Smooth muscle cell (in vitro differentiated cells): ENCODE results near the gene CTSD. TPM values are rescaled to one million over a fixed set of nuclear protein-coding genes. Genes with fewer than 3 reads are reported as not detected.

Experiments
- DNase-seq: peaks from one replicate; lab custom pipeline; 2025; ENCODE audit not compliant: unreplicated experiment; lab: John Stamatoyannopoulos, UW
- H2AFZ ChIP-seq: fragments of 200-600 bp; sonication (generic); 2 replicates; pipeline ENCODE4 v1.6.0; 2016; ENCODE audit warnings: antibody characterized with exemption, low read depth, mild to moderate bottlenecking
- H3F3A ChIP-seq: fragments of 200-600 bp; sonication (generic); 2 replicates; pipeline ENCODE4 v1.6.0; 2017; ENCODE audit warnings: antibody characterized with exemption, low read depth
- H3K27ac ChIP-seq: fragments of 200-600 bp; sonication (generic); 2 replicates; pipeline ENCODE4 v1.5.1; 2016; ENCODE audit warnings: low read depth, mild to moderate bottlenecking
- H3K27me3 ChIP-seq: fragments of 200-600 bp; sonication (generic); 2 replicates; pipeline ENCODE4 v1.6.1; 2016; ENCODE audit warnings: low read depth, mild to moderate bottlenecking
- H3K36me3 ChIP-seq: fragments of 200-600 bp; sonication (generic); 2 replicates; pipeline ENCODE4 v1.5.1; 2016; ENCODE audit warnings: low read depth
- H3K4me1 ChIP-seq: fragments of 200-600 bp; sonication (generic); 2 replicates; pipeline ENCODE4 v1.5.1; 2016; ENCODE audit warnings: low read depth
- H3K4me2 ChIP-seq: fragments of 200-600 bp; sonication (generic); 2 replicates; pipeline ENCODE4 v1.6.0; 2016; ENCODE audit warnings: mild to moderate bottlenecking
- H3K4me3 ChIP-seq: fragments of 200-600 bp; sonication (generic); 2 replicates; pipeline ENCODE4 v1.5.1; 2016; ENCODE audit warnings: mild to moderate bottlenecking
- H3K79me2 ChIP-seq: fragments of 200-600 bp; sonication (generic); 2 replicates; pipeline ENCODE4 v1.6.0; 2016; ENCODE audit warnings: low read depth, mild to moderate bottlenecking
- H3K9ac ChIP-seq: fragments of 200-600 bp; sonication (generic); 2 replicates; pipeline ENCODE4 v1.6.0; 2016; ENCODE audit warnings: low read depth
- H3K9me3 ChIP-seq: fragments of 200-600 bp; sonication (generic); replicated peaks from 2 replicates; pipeline ENCODE4 v1.5.1; 2016; ENCODE audit warnings: low read depth
- H4K20me1 ChIP-seq: fragments of 200-600 bp; sonication (generic); 2 replicates; pipeline ENCODE4 v1.6.0; 2016; ENCODE audit warnings: low read depth
- CTCF ChIP-seq: fragments of 200-600 bp; sonication (generic); IDR thresholded peaks from 2 replicates; pipeline ENCODE4 v1.5.1; 2017; ENCODE audit warnings: borderline replicate concordance, mild to moderate bottlenecking, antibody characterized with exemption; ENCODE audit not compliant: insufficient read depth, poor library complexity, severe bottlenecking
- WGBS: methylation state at CpG from one replicate; pipeline ENCODE4 v1.1.7; 2016; ENCODE audit warnings: low lambda C conversion rate; 5-methylcytosine and 5-hydroxymethylcytosine counted together
- polyA plus RNA-seq: library from polyadenylated mRNA; unstranded; fragments of >200 nt; fragmentation: Nextera tagmentation; extraction: Ambion mirVana; gene quantifications from 2 replicates; pipeline ENCODE4 v1.2.1, GENCODE V29; 2016
- total RNA-seq: library from RNA; depleted of rRNA; stranded (reverse); fragments of >200 nt; gene quantifications from 2 replicates; pipeline ENCODE4 v1.2.3, GENCODE V29; 2014

Gene CTSD
- total and polyA plus RNA-seq, 2 experiments from 2014 or later: 101 to 301 TPM

- H3K4me3 ChIP-seq: no peak overlapping the region
- H3K4me1 ChIP-seq: peaks cover 10% of the 10 kb centered on the region
- H3F3A ChIP-seq: peaks cover 8% of the 10 kb centered on the region
- TF ChIP-seq CTCF: no peak
- H3K36me3 ChIP-seq: no peaks in the 10 kb centered on the region
- no peak overlapping the region for H3K4me2 ChIP-seq
- no peaks in the 10 kb centered on the region for H3K9me3 ChIP-seq
- WGBS: 93% methylated on average over 18 of the region's 18 CpGs
- no peak overlapping the region for H3K9ac ChIP-seq
- no peaks in the 10 kb centered on the region for H3K79me2 ChIP-seq
- no peak overlapping the region for H2AFZ ChIP-seq
- H3K27ac ChIP-seq: no peak overlapping the region
- DNase-seq: no peak
- H3K27me3 ChIP-seq: no peaks in the 10 kb centered on the region
- peaks cover 38% of the 10 kb centered on the region for H4K20me1 ChIP-seq
These were observed 18.6 kb downstream of the CTSD start for GRCh38 chr11:1744891-1745700.

GRCh38 chr11:1744137-1744886 is 19.4 kb downstream of the CTSD start:
- Histone ChIP-seq H3K4me3 (no peak overlapping the region), H2AFZ (no peak overlapping the region), H3K36me3 (no peaks in the 10 kb centered on the region), H3F3A (peaks cover 4% of the 10 kb centered on the region), H3K9me3 (no peaks in the 10 kb centered on the region), H3K4me2 (no peak overlapping the region), H3K79me2 (no peaks in the 10 kb centered on the region), H4K20me1 (peaks cover 38% of the 10 kb centered on the region), H3K9ac (no peak overlapping the region), H3K27ac (no peak overlapping the region), H3K4me1 (peaks cover 6% of the 10 kb centered on the region), H3K27me3 (no peaks in the 10 kb centered on the region)
- no peak for DNase-seq
- WGBS: 89% methylated on average over 21 of the region's 23 CpGs
- no peak for TF ChIP-seq CTCF

- 82% methylated on average over 10 of the region's 10 CpGs for WGBS
- no peak overlapping the region for H3K4me3 ChIP-seq
- H3K27ac ChIP-seq: no peak overlapping the region
- H3K27me3 ChIP-seq: no peaks in the 10 kb centered on the region
- peaks cover 36% of the 10 kb centered on the region for H4K20me1 ChIP-seq
- H3K4me1 ChIP-seq: peaks cover 5% of the 10 kb centered on the region
- DNase-seq: no peak
- peaks cover 4% of the 10 kb centered on the region for H3F3A ChIP-seq
- no peaks in the 10 kb centered on the region for H3K9me3 ChIP-seq
- no peaks in the 10 kb centered on the region for H3K79me2 ChIP-seq
- no peak overlapping the region for H3K9ac ChIP-seq
- H3K4me2 ChIP-seq: no peak overlapping the region
- no peak overlapping the region for H2AFZ ChIP-seq
- TF ChIP-seq CTCF: no peak
- no peaks in the 10 kb centered on the region for H3K36me3 ChIP-seq
These were observed 20.1 kb downstream of the CTSD start for GRCh38 chr11:1743585-1744136.
